Measurements from ENCODE around the gene C2orf72.

- no peak for TF ChIP-seq CTCF (IDR thresholded peaks at IDR 0.05)
- no peak for TF ChIP-seq POLR2A (IDR thresholded peaks at IDR 0.05)
These were observed 34.7 kb upstream of the C2orf72 start for GRCh38 chr2:231002641-231003040.
